DOHH2 (cell line): ENCODE results near the gene HNRNPUL1.

ENCODE experiments used
- EZH2phosphoT487 ChIP-seq: fragments of 200-600 bp; sonication (generic); IDR thresholded peaks from 2 replicates; pipeline ENCODE4 v1.6.1; 2017; ENCODE audit warnings: borderline replicate concordance, mild to moderate bottlenecking, antibody characterized with exemption, low read length, moderate library complexity, mixed read lengths
- TF ChIP-seq, protein P1 (sequence below): fragments of 200-600 bp; sonication (generic); IDR thresholded peaks from one replicate; pipeline ENCODE4 v1.5.1; 2014; ENCODE audit warnings: antibody characterized with exemption, mild to moderate bottlenecking, low read depth, low read length; ENCODE audit not compliant: poor library complexity, severe bottlenecking

DNA sequence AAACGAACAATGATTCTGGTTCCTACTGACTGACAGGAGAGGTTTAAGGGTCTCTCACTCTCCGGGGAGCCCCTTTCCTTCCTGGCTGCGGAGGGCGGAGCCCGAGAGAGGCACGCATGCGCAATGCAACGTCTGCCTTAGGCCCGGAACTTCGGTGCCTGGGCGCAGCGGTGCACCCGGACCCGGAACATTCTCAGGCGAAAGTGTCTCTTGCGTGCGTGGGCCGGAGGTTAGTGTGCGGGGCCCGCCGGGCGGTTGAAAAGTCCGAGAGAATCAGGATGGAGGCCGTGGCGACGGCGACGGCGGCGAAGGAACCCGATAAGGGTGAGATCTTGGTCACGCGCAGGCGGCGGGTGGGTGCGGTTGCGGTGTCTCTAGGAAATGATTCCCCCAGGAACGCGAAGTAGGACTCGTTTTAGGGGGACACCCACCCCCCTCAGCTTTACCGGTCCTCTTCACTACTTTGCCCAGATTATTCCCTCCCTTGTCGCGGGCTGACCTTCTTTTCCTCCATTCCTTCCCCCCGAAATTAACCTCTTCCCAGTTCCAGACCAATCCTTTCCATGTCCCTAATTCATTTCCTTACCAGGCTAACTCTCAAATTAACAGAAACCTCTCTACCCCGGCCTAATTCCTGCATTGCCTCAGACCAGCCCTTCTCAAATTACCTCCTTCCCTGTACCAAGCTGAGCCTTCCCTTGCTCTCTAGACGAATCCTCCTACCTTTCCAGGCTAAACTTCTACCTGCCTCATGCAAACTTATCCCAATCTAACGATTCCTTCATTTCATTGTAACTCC lies 46.1 kb downstream of the HNRNPUL1 start, which contains the start of gene CCDC97:
- TF ChIP-seq, protein P1, sequence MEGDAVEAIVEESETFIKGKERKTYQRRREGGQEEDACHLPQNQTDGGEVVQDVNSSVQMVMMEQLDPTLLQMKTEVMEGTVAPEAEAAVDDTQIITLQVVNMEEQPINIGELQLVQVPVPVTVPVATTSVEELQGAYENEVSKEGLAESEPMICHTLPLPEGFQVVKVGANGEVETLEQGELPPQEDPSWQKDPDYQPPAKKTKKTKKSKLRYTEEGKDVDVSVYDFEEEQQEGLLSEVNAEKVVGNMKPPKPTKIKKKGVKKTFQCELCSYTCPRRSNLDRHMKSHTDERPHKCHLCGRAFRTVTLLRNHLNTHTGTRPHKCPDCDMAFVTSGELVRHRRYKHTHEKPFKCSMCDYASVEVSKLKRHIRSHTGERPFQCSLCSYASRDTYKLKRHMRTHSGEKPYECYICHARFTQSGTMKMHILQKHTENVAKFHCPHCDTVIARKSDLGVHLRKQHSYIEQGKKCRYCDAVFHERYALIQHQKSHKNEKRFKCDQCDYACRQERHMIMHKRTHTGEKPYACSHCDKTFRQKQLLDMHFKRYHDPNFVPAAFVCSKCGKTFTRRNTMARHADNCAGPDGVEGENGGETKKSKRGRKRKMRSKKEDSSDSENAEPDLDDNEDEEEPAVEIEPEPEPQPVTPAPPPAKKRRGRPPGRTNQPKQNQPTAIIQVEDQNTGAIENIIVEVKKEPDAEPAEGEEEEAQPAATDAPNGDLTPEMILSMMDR, result no peak
- TF ChIP-seq EZH2phosphoT487, result no peak
